22Rv1 (cell line): ENCODE data around the gene CDC42BPG.

Source experiments
- ZFX ChIP-seq: fragments of 450-650 bp; IDR thresholded peaks from 2 replicates; pipeline ENCODE4 v1.6.1; 2017; ENCODE audit warnings: antibody characterized with exemption, borderline replicate concordance
- TF ChIP-seq, protein P1 (sequence below): fragments of 450-650 bp; IDR thresholded peaks from 2 replicates; pipeline ENCODE4 v1.5.1; 2017; ENCODE audit warnings: mild to moderate bottlenecking

DNA sequence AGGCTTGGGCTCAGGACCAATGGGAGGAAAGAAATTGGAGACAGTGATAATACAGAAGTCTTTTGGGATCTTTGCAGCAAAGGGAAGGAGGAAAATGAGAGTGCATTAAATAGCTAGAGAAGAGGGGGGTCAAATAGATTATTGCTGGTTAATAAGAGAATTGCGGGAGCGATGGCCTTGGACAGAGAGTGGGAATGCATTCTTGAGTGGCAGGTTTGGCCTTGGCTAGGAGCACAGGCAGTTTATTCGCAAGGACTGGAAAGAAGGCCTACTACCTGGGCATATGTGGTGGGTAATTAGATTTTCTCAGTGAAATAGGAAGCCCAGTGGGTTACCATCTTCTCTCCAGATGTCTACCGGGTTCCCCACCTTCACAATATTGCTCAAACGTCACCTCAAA is 30.6 kb downstream of the CDC42BPG start:
- TF ChIP-seq, protein P1, sequence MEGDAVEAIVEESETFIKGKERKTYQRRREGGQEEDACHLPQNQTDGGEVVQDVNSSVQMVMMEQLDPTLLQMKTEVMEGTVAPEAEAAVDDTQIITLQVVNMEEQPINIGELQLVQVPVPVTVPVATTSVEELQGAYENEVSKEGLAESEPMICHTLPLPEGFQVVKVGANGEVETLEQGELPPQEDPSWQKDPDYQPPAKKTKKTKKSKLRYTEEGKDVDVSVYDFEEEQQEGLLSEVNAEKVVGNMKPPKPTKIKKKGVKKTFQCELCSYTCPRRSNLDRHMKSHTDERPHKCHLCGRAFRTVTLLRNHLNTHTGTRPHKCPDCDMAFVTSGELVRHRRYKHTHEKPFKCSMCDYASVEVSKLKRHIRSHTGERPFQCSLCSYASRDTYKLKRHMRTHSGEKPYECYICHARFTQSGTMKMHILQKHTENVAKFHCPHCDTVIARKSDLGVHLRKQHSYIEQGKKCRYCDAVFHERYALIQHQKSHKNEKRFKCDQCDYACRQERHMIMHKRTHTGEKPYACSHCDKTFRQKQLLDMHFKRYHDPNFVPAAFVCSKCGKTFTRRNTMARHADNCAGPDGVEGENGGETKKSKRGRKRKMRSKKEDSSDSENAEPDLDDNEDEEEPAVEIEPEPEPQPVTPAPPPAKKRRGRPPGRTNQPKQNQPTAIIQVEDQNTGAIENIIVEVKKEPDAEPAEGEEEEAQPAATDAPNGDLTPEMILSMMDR, result no peak
- no peak for TF ChIP-seq ZFX
